ENCODE results near the gene STOM. TPM values are rescaled to one million over a fixed set of nuclear protein-coding genes. Genes with fewer than 3 reads are reported as not detected.

Gene STOM, protein sequence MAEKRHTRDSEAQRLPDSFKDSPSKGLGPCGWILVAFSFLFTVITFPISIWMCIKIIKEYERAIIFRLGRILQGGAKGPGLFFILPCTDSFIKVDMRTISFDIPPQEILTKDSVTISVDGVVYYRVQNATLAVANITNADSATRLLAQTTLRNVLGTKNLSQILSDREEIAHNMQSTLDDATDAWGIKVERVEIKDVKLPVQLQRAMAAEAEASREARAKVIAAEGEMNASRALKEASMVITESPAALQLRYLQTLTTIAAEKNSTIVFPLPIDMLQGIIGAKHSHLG
- total RNA-seq (100 to 1,000 TPM; 125 to 239 (median 154) TPM), polyA plus RNA-seq (100 to 1,000 TPM; 129 to 148 TPM)
- long read RNA-seq, donor 1, transcript STOM-201 (7 exons, 3,010 nt): major isoform, 139 of 163 reads
- long read RNA-seq, donor 1, partial matches to known transcripts: 21 of 163 reads
- long read RNA-seq, donor 1, other reads (novel, unspliced or antisense): 3 of 163 reads
- long read RNA-seq, donor 2, transcript STOM-201 (7 exons, 3,010 nt): major isoform, 819 of 907 reads
- long read RNA-seq, donor 2, partial matches to known transcripts: 40 of 907 reads
- long read RNA-seq, donor 2, other reads (novel, unspliced or antisense): 48 of 907 reads
- long read RNA-seq, donor 3, transcript STOM-201 (7 exons, 3,010 nt): major isoform, 168 of 186 reads
- long read RNA-seq, donor 3, partial matches to known transcripts: 5 of 186 reads
- long read RNA-seq, donor 3, other reads (novel, unspliced or antisense): 13 of 186 reads

DNA sequence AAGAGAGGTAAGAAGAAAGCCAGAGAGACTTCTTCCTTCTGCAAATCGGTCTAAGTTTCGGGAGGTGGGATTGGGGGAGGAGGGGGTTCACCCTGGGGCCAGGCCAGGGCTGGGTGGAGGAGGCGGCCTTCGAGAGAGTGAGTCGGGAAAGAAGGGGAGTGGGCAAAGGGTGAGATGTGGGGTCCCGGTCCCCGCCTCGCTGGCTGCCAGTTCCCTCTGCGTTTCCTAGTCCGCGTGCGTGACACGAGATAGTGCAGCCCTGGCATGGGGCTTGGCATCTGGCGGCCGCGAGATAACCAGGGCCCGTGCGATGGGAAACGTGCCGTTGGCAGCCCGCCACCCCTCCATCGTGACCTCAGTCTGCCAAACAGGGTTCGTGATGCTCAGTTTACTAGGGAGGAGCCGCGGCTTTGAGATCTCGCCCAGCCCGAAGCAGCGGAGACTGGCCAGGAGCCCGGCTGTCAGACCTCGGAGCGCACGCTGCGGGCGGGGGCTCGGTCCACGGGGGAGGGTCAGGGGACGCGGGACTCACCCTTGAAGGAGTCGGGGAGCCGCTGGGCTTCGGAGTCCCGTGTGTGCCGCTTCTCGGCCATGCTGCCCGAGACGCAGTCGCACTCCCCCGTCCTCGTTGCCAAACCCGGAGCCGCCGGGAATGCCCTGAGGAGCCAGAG, at the start of gene STOM:
Gene STOM, minus strand, starts transcription at position 656 of the 671 bp plus-strand sequence. Its CDS starts 63 bp downstream, at position 593.
- Histone ChIP-seq H3K27ac (peak within 1 kb of the TSS; percentile 91 to 99 (median 96)), H3K36me3 (peaks cover 0 to 22% (median 13%) of the 10 kb centered on the region in 9 donors), H3K9me3 (no peaks in the 10 kb centered on the region), H3K27me3 (no peaks in the 10 kb centered on the region), H3K4me1 (peaks cover 12 to 78% (median 69%) of the 10 kb centered on the region in 12 donors), H3K4me3 (peak within 1 kb of the TSS; percentile 19 to 88 (median 78))
- WGBS, 4 donors: 0 to 1% (median 0%) methylated on average over 25 to 52 of the region's 52 CpGs
- intact Hi-C loops (cut with DNase I): loop anchor here in 6 of 10 donors (1.0 to 5.0 kb wide), 5 partner anchors 19 to 92 kb away; no protein-coding TSS in a partner anchor
- peak; percentile 89 to 95 (median 93) for DNase-seq
- peak; percentile 63 to 86 (median 74) for ATAC-seq
- TF ChIP-seq, protein P1, sequence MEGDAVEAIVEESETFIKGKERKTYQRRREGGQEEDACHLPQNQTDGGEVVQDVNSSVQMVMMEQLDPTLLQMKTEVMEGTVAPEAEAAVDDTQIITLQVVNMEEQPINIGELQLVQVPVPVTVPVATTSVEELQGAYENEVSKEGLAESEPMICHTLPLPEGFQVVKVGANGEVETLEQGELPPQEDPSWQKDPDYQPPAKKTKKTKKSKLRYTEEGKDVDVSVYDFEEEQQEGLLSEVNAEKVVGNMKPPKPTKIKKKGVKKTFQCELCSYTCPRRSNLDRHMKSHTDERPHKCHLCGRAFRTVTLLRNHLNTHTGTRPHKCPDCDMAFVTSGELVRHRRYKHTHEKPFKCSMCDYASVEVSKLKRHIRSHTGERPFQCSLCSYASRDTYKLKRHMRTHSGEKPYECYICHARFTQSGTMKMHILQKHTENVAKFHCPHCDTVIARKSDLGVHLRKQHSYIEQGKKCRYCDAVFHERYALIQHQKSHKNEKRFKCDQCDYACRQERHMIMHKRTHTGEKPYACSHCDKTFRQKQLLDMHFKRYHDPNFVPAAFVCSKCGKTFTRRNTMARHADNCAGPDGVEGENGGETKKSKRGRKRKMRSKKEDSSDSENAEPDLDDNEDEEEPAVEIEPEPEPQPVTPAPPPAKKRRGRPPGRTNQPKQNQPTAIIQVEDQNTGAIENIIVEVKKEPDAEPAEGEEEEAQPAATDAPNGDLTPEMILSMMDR (IDR thresholded peaks at IDR 0.05): no peak
- peak; percentile 94 to 100 for TF ChIP-seq POLR2A (IDR thresholded peaks at IDR 0.05)

DNA sequence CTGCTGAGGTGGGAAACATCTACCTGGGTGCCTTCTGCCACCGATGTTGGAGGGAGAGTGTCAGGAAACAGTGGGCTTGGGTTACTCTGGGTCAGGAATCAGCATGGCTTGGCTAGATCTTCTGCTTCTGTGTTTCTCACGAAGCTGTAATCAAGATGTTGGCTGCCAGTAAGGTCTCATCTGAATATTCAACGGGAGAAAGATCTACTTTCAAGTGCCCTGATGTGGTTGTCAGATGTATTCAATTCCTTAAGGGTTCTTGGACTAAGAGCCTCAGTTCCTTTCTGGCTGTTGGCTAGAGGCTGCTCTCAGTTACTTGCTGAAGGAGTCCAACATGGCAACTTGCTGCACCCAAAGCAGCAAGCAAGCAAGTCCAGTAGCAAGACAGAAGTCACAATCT, 41.9 kb upstream of the STOM start:
- Histone ChIP-seq H3K36me3 (no peaks in the 10 kb centered on the region), H3K27ac (no peak overlapping the region), H3K27me3 (no peaks in the 10 kb centered on the region), H3K4me3 (no peak overlapping the region), H3K4me1 (no peaks in the 10 kb centered on the region), H3K9me3 (no peaks in the 10 kb centered on the region)
- TF ChIP-seq, protein P1 (IDR thresholded peaks at IDR 0.05): no peak
- no peak for TF ChIP-seq POLR2A (IDR thresholded peaks at IDR 0.05)
- intact Hi-C loops (cut with DNase I): no loop called here
- ATAC-seq: no peak
- WGBS, 4 donors: 72 to 85% (median 80%) methylated on average over 3 of the region's 3 CpGs
- DNase-seq: no peak

DNA sequence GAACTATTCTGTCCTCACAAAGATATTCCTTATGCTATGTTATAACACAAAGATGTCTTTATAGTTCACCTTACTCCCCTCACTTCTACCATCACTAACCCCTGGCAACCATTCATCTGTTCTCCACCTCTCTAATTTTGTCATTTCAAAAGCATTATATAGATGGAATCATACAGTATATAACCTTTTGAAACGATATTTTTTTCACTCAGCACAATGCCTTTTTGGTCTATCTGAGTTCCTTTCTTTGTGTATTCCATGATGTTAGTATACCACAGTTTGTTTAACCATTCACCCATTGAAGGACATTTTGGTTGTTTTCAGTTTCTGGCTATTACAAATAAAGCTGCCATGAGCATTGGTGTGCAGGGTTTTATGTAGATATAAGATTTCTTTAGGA, 35.8 kb upstream of the STOM start:
- WGBS, 4 donors: 51 to 97% (median 90%) methylated on average over 1 of the region's 1 CpG
- peaks cover 0 to 3% (median 0%) of the 10 kb centered on the region in 12 donors for H3K9me3 ChIP-seq
- DNase-seq: no peak
- TF ChIP-seq POLR2A (IDR thresholded peaks at IDR 0.05): no peak
- TF ChIP-seq, protein P1 (IDR thresholded peaks at IDR 0.05): no peak
- no peak overlapping the region for H3K4me3 ChIP-seq
- intact Hi-C loops (cut with DNase I): loop anchor here in 1 of 10 donors (10.0 kb wide), 1 partner anchor 421 kb away; no protein-coding TSS in a partner anchor
- ATAC-seq: no peak
- no peak overlapping the region for H3K27ac ChIP-seq
- no peaks in the 10 kb centered on the region for H3K4me1 ChIP-seq
- H3K27me3 ChIP-seq: no peaks in the 10 kb centered on the region
- no peaks in the 10 kb centered on the region for H3K36me3 ChIP-seq
